Measurements from ENCODE around the gene CUZD1.

Gene CUZD1

DNA sequence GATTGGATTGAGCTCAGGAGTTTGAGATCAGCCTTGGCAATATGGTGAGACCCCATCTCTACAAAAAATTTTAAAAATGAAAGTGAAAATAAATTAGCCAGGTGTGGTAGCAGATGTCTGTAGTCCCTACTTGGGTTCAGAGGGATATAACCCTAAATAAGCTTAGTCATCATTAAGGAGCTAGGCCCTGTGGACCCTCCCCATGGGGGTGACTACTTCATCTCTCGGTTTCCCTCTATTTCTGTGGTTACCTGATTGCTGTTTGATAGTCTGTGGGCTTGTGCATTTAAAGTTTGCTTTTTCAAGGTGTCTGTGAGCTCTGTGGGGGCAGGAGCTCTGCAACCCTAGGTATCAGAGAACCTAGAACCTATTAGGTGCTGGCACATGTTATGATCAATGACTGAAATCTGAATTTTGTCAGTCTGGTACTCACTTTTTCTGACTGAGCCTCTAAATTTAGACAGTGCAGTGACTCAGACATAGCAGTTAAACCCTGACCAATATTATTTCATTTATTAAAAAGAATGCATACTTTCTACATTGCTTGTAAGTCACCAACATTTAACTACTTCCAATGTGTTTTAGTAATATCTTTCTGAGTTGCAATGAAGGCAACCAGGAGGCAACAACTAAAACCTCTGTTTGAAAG lies 8.1 kb upstream of the CUZD1 start:
- no peak for DNase-seq

DNA sequence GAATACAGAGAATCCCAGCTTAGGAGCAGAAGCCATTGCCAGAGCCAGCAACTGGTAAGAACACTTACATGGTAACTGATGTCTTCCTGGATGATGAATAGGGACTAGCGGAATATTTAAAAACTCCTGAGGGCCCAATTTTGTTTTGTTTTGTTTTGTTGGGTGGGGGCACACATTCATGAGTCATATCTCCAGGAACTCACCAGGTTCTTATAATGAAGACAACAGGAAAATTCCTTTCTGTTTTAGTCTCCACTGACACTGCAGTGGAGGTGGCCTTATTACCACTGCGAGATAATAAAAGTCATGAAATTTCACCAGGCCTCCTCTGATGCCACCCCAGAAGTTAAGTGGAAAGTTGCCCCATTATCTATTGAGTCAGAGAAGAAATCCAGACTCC lies 6.6 kb upstream of the CUZD1 start:
- DNase-seq = no peak

DNA sequence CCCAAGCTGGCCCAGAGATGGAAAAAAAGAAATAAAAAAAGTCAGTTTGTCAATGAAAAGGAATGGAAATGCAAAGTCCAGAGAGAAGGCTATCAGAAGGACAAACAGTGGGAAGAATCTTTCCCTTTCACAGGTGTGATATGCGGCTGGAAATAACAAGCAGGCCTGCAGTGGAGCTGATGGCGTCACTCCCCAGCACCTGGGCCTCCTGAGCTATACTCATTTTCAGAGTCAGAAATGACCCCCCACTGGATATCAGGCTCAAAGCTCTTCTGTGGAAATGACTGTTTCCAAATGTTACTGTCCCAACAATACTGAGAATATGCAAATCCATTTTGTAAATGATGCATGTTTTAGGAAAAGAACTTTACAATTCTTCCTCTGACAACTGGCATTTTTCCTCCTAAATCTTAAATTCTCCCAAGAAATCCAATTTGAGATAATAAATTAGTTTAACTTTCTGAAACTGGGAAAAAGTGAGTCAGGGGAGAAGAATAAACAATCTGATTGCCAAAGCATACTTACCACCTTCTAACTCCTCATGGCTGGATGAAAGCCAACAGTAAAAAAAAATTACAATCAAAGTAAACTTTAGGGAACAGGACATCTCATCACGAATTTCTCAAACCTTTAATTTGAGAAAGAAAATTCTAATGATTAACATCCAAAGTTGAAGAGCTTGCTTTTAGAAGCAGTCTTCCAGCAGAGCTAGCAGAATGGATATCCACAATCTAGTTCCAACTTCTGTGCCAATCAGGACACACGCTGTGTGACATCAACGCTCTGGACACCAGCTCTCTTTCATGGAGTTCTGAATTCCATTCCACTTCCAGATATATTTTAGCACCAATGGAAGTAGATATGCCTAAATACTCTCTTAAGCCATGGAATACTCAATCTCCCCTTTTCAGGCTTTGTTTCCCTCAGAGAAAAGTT lies 5.3 kb upstream of the CUZD1 start:
- no peak for DNase-seq

DNA sequence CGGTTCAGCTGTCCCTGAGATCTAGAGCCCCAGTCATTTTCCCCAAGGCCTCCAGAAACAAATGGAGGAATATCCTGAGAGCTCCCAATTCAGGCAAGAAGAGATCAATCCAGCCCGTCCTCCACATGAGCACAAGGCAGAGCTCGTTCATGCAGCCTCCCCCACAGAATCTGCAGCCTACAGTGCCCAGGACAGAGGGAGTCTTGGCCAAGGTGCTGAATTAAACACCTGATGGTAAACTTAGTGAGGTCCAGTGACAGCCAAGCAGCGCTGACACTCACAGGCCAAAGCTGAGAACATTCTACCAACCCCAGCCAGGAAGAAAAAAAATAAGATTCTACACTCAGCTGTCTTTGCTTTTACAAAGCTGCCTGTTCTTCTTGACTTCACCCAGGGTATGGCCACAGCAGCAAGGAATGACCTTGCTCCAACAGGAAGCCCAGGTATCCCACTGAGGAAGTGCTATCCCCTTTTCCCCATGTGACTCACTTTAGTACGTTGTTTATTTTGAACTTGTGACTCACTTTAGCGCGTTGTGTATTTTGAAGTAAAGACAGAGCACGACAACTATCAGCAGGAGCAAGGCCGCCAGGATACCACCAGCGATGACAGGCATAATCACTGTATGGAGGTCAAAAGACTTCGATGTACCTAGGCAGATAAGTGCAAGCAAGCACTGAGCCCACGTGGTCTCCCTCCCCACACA lies 4.4 kb upstream of the CUZD1 start:
- no peak for DNase-seq

DNA sequence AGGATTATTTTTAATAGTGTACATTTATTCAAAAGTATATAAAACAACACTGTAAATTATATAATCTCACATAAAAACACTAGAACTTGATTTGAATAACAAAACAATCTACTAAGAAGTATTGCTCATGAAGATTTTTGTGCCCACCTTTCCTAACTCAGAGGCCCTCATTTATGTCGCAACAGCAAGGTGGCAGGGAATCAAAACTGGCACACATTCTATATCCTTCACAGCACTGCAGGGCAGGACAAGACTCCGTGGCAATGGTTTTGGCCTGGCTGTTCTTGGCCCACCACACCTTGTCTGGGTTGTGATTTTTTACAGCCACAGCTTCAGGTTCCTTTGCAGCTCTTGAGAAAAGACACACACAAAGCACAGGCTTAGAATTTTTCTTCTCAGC lies 3.4 kb upstream of the CUZD1 start:
- no peak for DNase-seq

DNA sequence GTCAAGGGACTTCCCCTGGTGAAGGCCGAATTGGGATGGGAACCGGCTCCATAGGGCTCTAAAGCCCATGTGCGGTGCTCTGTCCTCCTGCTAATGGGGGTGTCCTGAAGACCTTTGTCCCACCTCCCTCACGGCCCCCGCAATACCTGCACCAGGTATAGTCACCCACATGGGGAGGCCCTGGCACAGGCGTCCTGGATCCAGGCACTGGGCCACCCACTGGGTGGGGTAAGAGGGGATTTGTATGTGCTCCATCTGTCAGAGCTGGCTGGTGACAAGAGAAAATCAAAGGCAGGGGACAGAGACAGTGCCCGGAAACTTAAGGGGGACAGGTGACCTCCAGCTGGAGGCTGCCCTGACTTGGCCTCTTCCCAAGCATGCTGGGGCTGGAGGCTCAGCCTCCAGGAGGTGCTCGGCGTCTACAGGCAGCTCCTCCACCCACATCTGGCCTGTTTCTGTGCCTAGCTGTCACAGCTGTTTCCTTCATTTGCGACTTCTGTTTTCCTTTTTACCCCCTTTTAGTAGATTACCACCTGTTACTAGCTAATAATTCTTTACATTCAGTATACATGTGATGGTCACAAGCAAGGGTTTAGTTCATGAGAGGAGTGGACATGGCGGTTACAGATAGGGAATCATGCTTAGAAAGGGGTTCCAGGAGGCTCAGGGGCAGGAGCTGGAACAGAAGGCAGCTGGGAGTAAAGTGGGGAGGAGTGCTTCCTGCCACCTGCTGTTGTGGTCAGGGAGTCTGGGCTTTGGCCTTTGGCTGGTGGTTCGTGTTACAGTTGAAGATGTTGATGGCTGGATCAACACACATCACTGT lies 2.3 kb upstream of the CUZD1 start:
- no peak for DNase-seq

DNA sequence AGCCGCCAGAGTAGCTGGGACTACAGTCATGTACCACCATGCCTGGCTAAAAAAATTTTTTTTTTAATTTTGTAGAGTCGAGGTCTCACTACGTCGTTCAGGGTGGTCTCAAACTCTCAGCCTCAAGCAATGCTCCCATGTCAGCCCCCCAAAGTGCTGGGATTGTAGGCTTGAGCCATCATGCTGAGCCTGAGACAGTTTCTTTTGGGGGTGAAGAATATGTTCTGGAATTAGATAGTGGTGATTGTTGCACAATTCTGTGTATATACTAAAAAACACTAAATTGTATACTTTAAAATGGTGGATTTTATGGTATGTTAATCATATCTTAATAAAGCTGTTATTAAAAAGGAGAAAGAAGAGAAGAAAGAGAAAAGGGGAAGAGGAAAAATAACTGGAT lies 1.5 kb downstream of the CUZD1 start:
- no peak for DNase-seq

DNA sequence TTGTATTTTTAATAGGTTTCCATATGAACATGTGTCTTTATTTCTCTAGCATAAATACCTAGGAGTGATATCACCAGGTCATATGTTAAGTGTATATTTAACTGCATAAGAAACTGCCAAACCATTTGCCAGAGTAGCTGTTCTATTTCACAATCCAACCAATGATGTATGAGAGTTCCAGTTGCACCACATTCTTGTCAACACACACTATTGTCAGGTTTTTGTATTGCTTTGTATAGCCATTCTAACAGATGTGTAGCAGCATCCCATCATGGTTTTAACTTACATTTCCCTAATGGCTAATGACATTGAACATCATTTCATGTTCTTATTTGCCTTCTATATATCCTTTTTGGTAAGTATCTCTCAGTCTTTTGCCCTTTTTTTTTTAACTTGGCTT lies 4.1 kb downstream of the CUZD1 start:
- no peak for DNase-seq

DNA sequence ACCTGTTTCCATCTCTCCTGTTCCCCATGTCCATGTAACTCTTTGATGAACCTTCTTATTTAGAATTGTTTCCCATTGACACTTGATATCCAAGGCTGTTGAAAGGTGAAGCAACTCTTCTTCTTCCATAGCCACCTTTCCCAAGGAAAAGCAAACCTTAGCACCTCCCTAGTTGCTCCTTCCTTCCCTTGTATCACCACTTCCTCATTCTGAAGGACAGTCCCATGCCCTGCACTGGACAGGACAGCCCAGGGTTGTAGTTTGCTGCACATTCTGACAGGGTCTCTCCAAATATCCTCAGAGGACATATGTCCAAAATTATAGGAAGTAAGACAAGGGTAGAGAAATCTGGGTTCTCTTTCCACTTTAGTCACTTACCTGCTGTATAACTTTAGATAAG lies 6.2 kb downstream of the CUZD1 start:
- no peak for DNase-seq

DNA sequence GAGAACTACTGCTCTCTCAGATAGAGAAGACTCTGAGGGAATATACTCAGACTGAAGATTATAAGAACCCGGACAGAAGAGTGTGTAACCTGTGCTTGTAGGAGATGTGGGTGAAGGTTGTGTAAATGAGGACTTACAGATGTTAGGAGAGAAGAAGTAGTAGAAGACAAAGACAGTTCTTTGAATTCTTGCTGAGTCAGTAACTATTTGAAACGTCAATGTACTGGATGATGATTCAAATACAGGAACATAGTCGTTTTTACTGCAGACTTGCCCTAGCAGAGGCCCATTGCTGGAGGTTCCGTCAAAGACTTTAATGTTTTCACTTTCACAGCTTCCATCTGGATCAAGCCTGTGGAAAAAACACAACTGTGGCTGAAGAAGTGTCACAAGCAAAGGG lies 6.8 kb downstream of the CUZD1 start:
- no peak for DNase-seq

DNA sequence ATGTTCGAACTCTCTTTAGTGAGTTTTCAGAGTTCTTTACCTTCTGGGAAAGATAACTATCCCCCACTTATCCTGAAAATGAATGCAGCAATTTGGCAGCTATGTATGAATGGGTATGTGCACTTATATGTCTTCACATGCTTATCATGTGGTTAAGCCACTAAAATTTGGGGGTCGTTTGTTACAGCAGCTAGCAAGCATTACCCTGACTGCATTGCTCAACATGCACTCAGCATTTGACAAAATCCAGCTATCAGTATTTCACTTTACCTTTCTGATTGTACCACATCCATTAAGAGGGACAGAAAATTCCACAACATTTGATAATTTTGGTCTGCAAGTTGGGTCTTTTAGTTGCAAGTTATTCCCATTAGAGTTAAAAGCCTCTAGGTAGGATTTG lies 9.7 kb downstream of the CUZD1 start:
- no peak for DNase-seq

DNA sequence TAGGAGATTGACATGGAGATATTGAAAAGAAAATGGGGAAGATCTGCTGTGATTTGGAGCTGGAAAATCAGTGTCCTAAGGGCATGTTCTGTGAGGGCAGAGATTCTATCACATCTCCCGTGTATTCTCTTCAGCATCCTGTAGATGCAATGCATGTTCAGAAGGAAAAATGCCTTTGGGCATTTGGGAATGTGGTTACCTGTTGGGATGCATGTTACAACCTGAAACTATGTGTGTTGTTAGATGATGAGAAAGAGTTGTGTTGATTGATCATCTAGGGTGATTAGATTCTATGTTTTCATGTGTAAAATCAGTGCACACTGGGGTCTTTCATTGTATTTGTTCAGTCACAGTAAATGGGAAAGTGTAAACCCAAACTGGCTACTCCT lies 14.7 kb downstream of the CUZD1 start:
- no peak for DNase-seq

DNA sequence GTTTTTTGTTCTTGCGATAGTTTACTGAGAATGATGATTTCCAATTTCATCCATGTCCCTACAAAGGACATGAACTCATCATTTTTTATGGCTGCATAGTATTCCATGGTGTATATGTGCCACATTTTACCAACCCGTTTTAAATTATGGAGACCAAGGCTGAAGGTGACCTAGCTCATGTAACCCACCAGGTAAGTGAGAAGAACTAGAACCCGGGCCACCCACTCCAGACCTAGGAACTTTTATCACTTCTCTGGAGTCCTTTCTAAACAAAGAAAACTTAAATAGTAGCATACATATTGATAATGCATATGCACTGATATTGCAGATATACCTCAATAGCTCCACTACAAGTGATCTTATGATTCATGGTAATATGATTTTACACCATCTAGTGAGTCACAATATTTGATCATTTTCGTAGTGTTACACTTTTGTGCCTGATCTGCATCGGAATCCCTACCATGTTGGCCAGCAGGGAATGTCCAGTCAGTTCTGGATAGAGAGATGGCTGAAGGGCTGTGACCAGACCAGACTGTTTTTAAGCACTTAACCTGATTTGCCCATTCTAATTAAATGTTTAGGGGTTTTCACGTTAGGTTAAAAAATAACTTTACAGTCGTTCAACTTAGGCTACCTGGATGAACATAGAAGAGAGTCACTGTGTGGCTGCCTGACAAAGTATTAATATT lies 15.2 kb downstream of the CUZD1 start:
- no peak for DNase-seq

DNA sequence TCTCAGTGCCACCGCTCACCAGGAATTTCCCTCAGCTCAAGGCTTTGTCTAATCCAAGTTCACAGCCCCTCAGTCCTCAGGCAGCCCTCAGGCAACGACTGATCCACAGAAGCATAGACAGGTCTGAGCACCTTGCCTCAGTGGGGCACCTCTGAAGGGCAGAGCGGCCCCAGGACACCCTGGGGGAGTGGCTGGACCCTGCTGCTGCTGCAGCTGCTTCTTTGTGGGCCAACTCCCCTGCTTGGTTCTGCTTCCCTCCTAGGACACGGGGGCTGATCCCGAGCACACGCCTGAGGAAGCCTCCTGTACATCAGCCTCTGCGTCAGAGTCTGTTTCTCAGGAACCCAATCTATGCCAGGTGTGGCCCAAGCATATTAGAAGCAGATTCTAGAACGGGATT lies 16.2 kb downstream of the CUZD1 start:
- no peak for DNase-seq

DNA sequence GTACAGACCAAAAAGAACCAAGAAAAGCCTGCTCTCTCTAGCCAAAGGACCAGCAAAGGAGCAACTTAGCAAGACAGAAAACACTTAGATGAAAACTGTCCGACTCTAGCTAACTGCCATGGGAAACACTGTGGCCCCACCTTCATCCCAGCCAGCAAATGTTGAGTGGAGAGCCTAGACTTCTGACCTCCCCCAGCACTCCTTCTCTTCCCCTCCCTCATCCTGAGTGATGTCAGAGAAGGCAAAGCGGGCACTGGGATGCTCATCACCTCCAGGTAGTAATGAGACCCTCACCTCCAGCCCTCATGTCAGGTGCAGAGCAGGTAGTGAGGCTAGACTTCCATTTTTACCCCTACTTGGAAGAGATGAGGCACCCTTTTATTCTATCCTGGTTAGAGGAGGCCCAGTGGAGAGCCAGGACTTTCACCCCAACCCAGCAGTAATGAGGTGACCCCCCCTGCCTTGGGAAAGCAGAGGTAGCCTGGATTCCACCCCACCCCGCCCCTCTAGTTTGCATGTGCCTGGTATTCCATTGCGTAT lies 16.9 kb downstream of the CUZD1 start:
- DNase-seq = no peak

DNA sequence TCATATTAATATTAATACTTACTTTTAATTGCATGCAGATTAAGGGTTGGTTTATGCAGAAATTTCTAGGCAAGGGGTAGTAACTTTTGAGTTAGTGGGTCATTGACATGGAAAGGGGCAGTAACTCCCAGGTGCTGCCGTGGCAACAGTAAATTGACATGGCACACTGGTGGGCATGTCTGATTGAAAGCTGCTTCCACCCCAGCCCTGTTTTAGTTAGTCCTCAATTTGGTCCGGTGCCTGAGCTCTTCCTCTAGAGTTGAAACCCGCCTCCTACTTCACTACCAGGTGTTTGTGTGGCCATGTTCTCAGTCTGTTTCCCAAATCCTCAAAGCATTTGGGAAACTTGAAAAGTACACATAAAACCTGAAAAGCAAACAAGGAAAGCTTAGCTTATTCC lies 18.4 kb downstream of the CUZD1 start:
- DNase-seq = no peak

DNA sequence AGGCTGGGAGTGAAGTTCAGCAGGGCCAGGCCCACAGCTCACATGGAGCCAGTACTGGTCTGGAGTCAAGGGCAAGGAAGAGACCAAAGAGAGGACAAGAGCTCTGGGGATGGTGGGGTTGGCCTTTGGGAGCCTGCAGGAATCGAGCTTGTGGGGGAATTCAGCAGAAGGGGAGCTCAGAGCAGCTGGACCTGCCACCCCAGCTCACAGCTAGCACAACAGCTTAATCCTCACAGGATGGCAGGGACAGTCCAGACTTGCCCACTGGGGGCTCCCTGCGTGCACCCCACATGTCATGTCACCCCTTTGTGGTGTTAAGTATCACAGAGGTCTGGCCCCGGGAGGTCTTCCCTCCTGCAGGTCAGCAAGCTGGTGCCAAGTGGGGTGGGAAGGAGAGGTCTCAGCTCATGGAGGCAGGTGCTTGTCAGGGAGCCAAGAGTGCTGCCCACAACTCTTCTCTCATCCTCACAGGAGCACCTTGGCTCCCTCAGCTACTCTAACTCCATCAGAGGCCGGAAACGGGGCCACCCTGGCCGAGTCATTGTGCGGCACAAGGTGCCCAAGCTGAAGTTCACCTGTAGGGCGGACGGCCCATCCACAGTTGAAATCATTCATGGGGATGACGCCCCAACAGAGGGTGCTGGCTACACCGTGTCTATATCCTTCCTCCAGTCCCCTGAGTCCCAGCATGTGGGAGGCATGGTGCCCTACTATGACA lies 22.5 kb downstream of the CUZD1 start:
- no peak for DNase-seq

DNA sequence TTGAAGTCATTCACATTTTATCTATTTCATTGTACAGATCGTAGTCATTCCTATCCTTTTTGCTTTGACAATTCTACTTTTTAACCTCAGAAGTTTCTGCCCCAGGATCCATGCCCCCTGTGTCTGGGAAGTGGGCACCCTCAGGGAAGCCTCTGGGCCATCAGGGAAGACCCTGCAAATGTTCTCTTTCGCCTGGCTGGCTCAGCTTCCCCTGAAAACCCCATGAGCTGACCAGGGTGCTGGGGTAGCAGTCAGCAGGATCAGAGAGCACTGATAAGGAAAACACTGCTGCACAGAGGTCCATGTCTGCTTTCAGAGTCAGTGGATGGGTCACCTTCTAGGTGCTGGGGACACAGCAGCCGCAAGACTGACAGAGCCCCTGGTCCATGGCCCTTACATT lies 23.8 kb downstream of the CUZD1 start:
- DNase-seq = no peak

DNA sequence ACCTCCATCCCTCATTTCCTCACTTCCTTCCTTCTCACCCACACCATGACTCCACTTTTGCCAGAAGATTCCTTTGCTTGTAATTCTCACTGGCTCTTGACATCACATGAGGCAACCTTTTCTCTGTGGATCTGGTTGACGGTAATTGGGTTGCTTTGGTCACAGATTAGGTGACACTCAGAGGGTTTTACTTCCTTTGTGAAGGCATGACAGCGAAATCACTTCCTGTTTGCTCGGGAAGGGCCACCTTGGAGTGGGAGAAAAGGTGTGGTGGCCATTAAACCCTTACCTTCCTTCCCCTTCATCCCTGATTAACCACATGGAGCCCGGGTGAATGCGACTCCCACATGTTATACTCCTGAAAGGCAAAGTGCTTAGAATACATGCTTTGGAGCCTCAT lies 30.2 kb downstream of the CUZD1 start:
- DNase-seq = no peak

DNA sequence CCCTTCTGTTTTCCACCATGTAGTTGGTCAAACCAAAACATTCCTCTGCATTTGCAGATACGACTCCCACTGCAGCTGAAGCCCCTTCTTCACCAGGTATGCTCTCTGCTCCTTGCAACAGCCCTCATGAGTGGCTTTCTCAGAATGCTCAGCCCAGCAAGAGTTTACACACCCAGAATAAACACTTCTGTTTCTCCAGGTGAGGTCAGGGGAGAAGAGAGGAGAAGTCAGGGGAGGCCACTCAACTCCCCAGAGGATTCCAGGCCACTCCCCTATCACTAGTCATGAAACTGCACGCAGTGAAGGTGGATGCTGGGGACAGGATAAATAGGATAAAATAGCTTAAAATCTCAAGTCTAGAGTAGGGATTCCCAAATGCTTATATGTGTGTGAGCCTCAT lies 31.2 kb downstream of the CUZD1 start:
- DNase-seq = no peak

DNA sequence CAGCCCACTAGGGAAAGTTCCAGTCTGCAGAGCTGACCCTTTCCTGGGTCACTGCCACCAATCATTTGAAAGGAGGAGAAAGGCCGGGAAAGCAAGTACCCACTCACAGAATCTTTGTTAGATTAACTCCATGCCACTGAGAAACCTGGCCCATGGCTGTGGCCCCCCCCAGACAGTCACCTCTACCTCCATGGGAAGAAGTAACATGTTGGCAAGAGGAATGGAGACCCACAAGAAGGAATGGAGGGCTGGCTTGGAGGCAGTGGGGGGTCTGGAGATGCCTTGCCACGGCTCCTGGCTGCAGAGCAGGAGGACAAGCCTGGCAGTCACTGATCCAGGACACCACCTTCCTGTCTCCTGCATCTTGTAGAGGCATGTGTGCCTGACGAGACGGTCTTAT lies 32.9 kb downstream of the CUZD1 start:
- DNase-seq = no peak

DNA sequence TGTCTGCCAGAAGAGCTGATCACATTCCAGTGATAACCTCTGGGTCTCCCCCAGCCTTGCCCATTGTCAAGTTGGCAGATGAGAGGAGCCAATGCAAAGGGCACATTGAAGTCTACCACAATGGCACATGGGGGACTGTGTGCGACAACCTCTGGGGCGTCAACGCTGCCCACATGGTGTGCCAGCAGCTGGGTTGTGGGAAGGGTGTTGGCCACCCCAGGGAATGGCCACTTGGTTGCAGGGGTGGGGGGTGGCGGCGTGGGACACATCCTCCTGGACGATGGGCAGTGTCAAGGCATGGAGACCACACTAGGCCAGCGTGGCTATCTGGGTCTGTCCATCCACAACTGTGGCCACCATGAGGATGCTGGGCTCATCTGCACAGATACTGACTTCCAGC lies 43.4 kb downstream of the CUZD1 start:
- DNase-seq = no peak
